H1 (cell line): ENCODE data around the gene RNF141. TPM values are rescaled to one million over a fixed set of nuclear protein-coding genes. Genes with fewer than 3 reads are reported as not detected.

Experiments used
- CTCF ChIA-PET: fragments of 300-600 bp; sonication (Branson Sonifier 250); formaldehyde crosslinking; loops from one replicate; lab custom pipeline; 2021; ENCODE audit not compliant: partially characterized antibody; lab: Charles Lee
- POLR2A ChIA-PET: fragments of 300-600 bp; sonication (Branson Sonifier 250); formaldehyde crosslinking; loops from one replicate; lab custom pipeline; 2021; ENCODE audit warnings: inconsistent platforms; ENCODE audit not compliant: partially characterized antibody; lab: Charles Lee
- DNase-seq, 2 experiments: peaks; one replicate each; pipeline versions ENCODE4 v3.0.0 to v3.0.0-alpha.2; 2010 to 2022; ENCODE audit warnings: low spot score in 2 of 2, low read depth in 1 of 2, mixed read lengths in 1 of 2
- FAIRE-seq: peaks from 2 replicates; lab custom pipeline; 2011; peaks lifted over from hg19 to GRCh38; lab: Jason Lieb, UNC
- H2AFZ ChIP-seq: 2 replicates; pipeline ENCODE4 v1.8.1; 2012; ENCODE audit warnings: low read length, inconsistent platforms
- H2AK5ac ChIP-seq: 2 replicates; pipeline ENCODE4 v1.6.1; 2013; ENCODE audit warnings: low read depth, low read length
- H2BK120ac ChIP-seq: replicated peaks from 2 replicates; pipeline ENCODE3; 2013; ENCODE audit warnings: low read depth, low read length, inconsistent platforms
- H2BK12ac ChIP-seq: 2 replicates; pipeline ENCODE4 v1.6.1; 2013; ENCODE audit warnings: low read depth, low read length
- H2BK15ac ChIP-seq: 2 replicates; pipeline ENCODE4 v1.6.1; 2013; ENCODE audit warnings: low read length
- H2BK20ac ChIP-seq: 2 replicates; pipeline ENCODE4 v1.6.1; 2013; ENCODE audit warnings: low read length
- H2BK5ac ChIP-seq: 2 replicates; pipeline ENCODE4 v1.6.1; 2013; ENCODE audit warnings: low read depth, low read length
- H3K14ac ChIP-seq: 2 replicates; pipeline ENCODE4 v1.6.1; 2013; ENCODE audit warnings: inconsistent platforms; ENCODE audit not compliant: insufficient read length
- H3K18ac ChIP-seq: 2 replicates; pipeline ENCODE4 v1.6.1; 2013; ENCODE audit warnings: low read length; ENCODE audit errors: extremely low read depth
- H3K23ac ChIP-seq: 2 replicates; pipeline ENCODE4 v1.6.1; 2013; ENCODE audit warnings: inconsistent platforms; ENCODE audit not compliant: insufficient read length
- H3K23me2 ChIP-seq: 2 replicates; pipeline ENCODE4 v1.6.1; 2013; ENCODE audit warnings: low read depth, low read length
- H3K27ac ChIP-seq: 2 replicates; pipeline ENCODE4 v1.6.1; 2011; ENCODE audit warnings: low read depth, low read length, inconsistent platforms
- H3K27me3 ChIP-seq, 4 experiments: replicated peaks in 1 of 4; 1 replicate in 1 of 4; 2 replicates in 3 of 4; pipeline versions ENCODE4 v1.6.1 to v1.8.1; 2011 to 2013; ENCODE audit warnings: low read length in 3 of 4, mild to moderate bottlenecking in 3 of 4, inconsistent platforms in 2 of 4, mixed read lengths in 2 of 4, moderate library complexity in 1 of 4; ENCODE audit not compliant: control insufficient read depth in 3 of 4, insufficient read depth in 3 of 4; ENCODE audit errors: extremely low read depth in 1 of 4
- H3K36me3 ChIP-seq, 4 experiments: 2 replicates each; pipeline versions ENCODE4 v1.6.1 to v1.8.1; 2011 to 2013; ENCODE audit warnings: mild to moderate bottlenecking in 4 of 4, low read length in 3 of 4, moderate library complexity in 2 of 4, control low read depth in 1 of 4, inconsistent platforms in 1 of 4; ENCODE audit not compliant: insufficient read depth in 4 of 4, control insufficient read depth in 2 of 4
- H3K4ac ChIP-seq: replicated peaks from 2 replicates; pipeline ENCODE3; 2013; ENCODE audit warnings: low read length, low read depth, mixed read lengths, inconsistent platforms; ENCODE audit not compliant: insufficient read length
- H3K4me1 ChIP-seq, 4 experiments: replicated peaks in 1 of 4; 1 replicate in 1 of 4; 2 replicates in 3 of 4; pipeline versions ENCODE4 v1.6.1 to v1.8.1; 2011 to 2013; ENCODE audit warnings: low read length in 3 of 4, inconsistent platforms in 2 of 4, mixed read lengths in 1 of 4; ENCODE audit not compliant: insufficient read depth in 4 of 4, control insufficient read depth in 3 of 4
- H3K4me2 ChIP-seq, 2 experiments: 2 replicates each; pipeline versions ENCODE4 v1.6.1 to v1.8.1; 2011 to 2013; ENCODE audit warnings: low read depth in 2 of 2, low read length in 2 of 2, control low read depth in 1 of 2, inconsistent platforms in 1 of 2, mild to moderate bottlenecking in 1 of 2; ENCODE audit not compliant: insufficient read depth in 1 of 2
- H3K4me3 ChIP-seq, 4 experiments: fragments of 200-600, 300-600 bp in 1 of 4; sonication (generic), shearing (Covaris generic), sonication (Bioruptor Twin) in 1 of 4; 2 replicates each; pipeline versions ENCODE4 v1.5.1 to v1.8.1; 2011 to 2016; ENCODE audit warnings: low read length in 4 of 4, low read depth in 3 of 4, control low read depth in 2 of 4, inconsistent platforms in 2 of 4, mild to moderate bottlenecking in 2 of 4, mixed read lengths in 1 of 4, moderate library complexity in 1 of 4; ENCODE audit not compliant: insufficient read depth in 2 of 4; ENCODE audit errors: extremely low read depth in 1 of 4
- H3K56ac ChIP-seq: replicated peaks from 2 replicates; pipeline ENCODE3; 2013; ENCODE audit warnings: low read depth, mild to moderate bottlenecking, mixed read lengths, low read length, inconsistent platforms; ENCODE audit not compliant: insufficient read length
- H3K79me1 ChIP-seq: 2 replicates; pipeline ENCODE4 v1.6.1; 2013; ENCODE audit warnings: low read depth, low read length, control low read depth
- H3K79me2 ChIP-seq, 2 experiments: 2 replicates each; pipeline versions ENCODE4 v1.6.1 to v1.8.1; 2012 to 2013; ENCODE audit warnings: low read length in 2 of 2, mild to moderate bottlenecking in 2 of 2, inconsistent platforms in 1 of 2; ENCODE audit not compliant: insufficient read depth in 2 of 2, control insufficient read depth in 1 of 2
- H3K9ac ChIP-seq, 4 experiments: replicated peaks in 1 of 4; 1 replicate in 1 of 4; 2 replicates in 3 of 4; pipeline versions ENCODE4 v1.6.1 to v1.8.1; 2011 to 2013; ENCODE audit warnings: low read depth in 3 of 4, low read length in 3 of 4, control low read depth in 2 of 4, mild to moderate bottlenecking in 2 of 4, moderate library complexity in 2 of 4, inconsistent platforms in 1 of 4; ENCODE audit errors: extremely low read depth in 1 of 4
- H3K9me3 ChIP-seq, 2 experiments: 2 replicates each; pipeline versions ENCODE4 v1.6.1 to v1.8.1; 2012 to 2013; ENCODE audit warnings: mild to moderate bottlenecking in 2 of 2, moderate library complexity in 2 of 2, control low read depth in 1 of 2, inconsistent platforms in 1 of 2, low read depth in 1 of 2, low read length in 1 of 2, mixed read lengths in 1 of 2; ENCODE audit not compliant: insufficient read depth in 2 of 2
- H4K20me1 ChIP-seq, 2 experiments: replicated peaks in 1 of 2; 2 replicates each; pipeline versions ENCODE3 to v1.8.1; 2011 to 2013; ENCODE audit warnings: inconsistent platforms in 2 of 2, low read length in 2 of 2, mild to moderate bottlenecking in 1 of 2; ENCODE audit not compliant: insufficient read depth in 2 of 2, control insufficient read depth in 1 of 2
- H4K5ac ChIP-seq: 2 replicates; pipeline ENCODE4 v1.6.1; 2013; ENCODE audit warnings: low read length, low read depth, mixed read lengths, inconsistent platforms; ENCODE audit not compliant: insufficient read length
- H4K8ac ChIP-seq: 2 replicates; pipeline ENCODE4 v1.8.0; 2013; ENCODE audit warnings: mild to moderate bottlenecking, moderate library complexity, low read length, inconsistent platforms; ENCODE audit not compliant: insufficient read depth; ENCODE audit errors: extremely low read depth
- H4K91ac ChIP-seq: replicated peaks from 2 replicates; pipeline ENCODE3; 2013; ENCODE audit warnings: low read length, mixed read lengths, inconsistent platforms; ENCODE audit not compliant: insufficient read length
- WGBS, 2 experiments: shearing (Covaris generic) in 1 of 2; methylation state at CpG; one replicate each; pipeline versions ENCODE4 v1.1.6 to v1.1.7; 2013 to 2015; ENCODE audit warnings: low lambda C conversion rate in 2 of 2, mixed read lengths in 2 of 2, inconsistent platforms in 1 of 2, low coverage in 1 of 2, missing lambda C conversion rate in 1 of 2; ENCODE audit not compliant: insufficient replicate concordance in 2 of 2, insufficient coverage in 1 of 2, insufficient read length in 1 of 2; ENCODE audit errors: extremely low coverage in 1 of 2, missing lambda C conversion rate in 1 of 2; 5-methylcytosine and 5-hydroxymethylcytosine counted together
- polyA plus RNA-seq, 7 experiments: library from polyadenylated mRNA; depleted of rRNA in 3 of 7; stranded (reverse) in 5 of 7; unstranded in 2 of 7; fragments of >200 nt in 5 of 7; fragments of 200-250 nt in 2 of 7; gene quantifications; 1 replicate in 5 of 7; 2 replicates in 1 of 7; 4 replicates in 1 of 7; pipeline versions ENCODE4 v1.2.1 to v1.2.3, GENCODE V29; 2011 to 2013; ENCODE audit warnings: missing spikeins in 2 of 7, mixed read lengths in 2 of 7
- total RNA-seq: library from RNA; stranded (reverse); fragmentation: NEBNext Ultra II Directional; extraction: Animal tissue kit (Norgen Biotek cat#: 25700); gene quantifications from 2 replicates; pipeline ENCODE4 v1.2.1, GENCODE V29; 2021

The RNF141 gene
- total and polyA plus RNA-seq, 2 of the 8 experiments (the other 6 are each of a cell fraction or from before 2014, with no cell fraction given) = 8.5 to 22.8 TPM

- H3K27me3 ChIP-seq = no peaks in the 10 kb centered on the region
- no peak for FAIRE-seq
- H3K23me2 ChIP-seq = no peaks in the 10 kb centered on the region
- H4K20me1 ChIP-seq = no peaks in the 10 kb centered on the region
- H3K9ac ChIP-seq = no peak overlapping the region
- WGBS, 2 experiments = 86% methylated on average over 3 of the region's 3 CpGs; no CpG with 5 or more reads in 1 of the 2 experiments
- H3K23ac ChIP-seq = no peak overlapping the region
- H2BK5ac ChIP-seq = no peak overlapping the region
- no peaks in the 10 kb centered on the region for H3K79me1 ChIP-seq
- no peak overlapping the region for H2BK20ac ChIP-seq
- no peak overlapping the region for H3K27ac ChIP-seq
- H4K8ac ChIP-seq = no peak overlapping the region
- H2AFZ ChIP-seq = no peak overlapping the region
- H3K4me3 ChIP-seq = no peak overlapping the region
- no peak overlapping the region for H3K4ac ChIP-seq
- H2AK5ac ChIP-seq = no peak overlapping the region
- POLR2A ChIA-PET = no interaction called here
- H3K56ac ChIP-seq = no peak overlapping the region
- no peak overlapping the region for H2BK12ac ChIP-seq
- no peak overlapping the region for H3K14ac ChIP-seq
- H3K9me3 ChIP-seq = no peaks in the 10 kb centered on the region
- CTCF ChIA-PET = interaction anchor here (0.6 to 2.3 kb wide), 5 partner anchors 8 to 32 kb away, joined by 3 to 9 read pairs (median 4); no protein-coding TSS in a partner anchor
- H3K4me1 ChIP-seq = peaks cover 0 to 4% (median 0%) of the 10 kb centered on the region in 4 experiments; a peak in 4 of 7 replicates
- H4K5ac ChIP-seq = no peak overlapping the region
- no peak overlapping the region for H3K18ac ChIP-seq
- H4K91ac ChIP-seq = no peak overlapping the region
- no peaks in the 10 kb centered on the region for H3K79me2 ChIP-seq
- no peaks in the 10 kb centered on the region for H3K36me3 ChIP-seq
- no peak overlapping the region for H2BK15ac ChIP-seq
- no peak overlapping the region for H3K4me2 ChIP-seq
- no peak for DNase-seq
- H2BK120ac ChIP-seq = no peak overlapping the region
Observed at GRCh38 chr11:10573556-10573955, 32.6 kb upstream of the RNF141 start.
